SK-N-SH treated with all-trans-retinoic acid at 6 μM for 48 hours (cell line): ENCODE results near the gene DPYSL5.

ENCODE experiments used
- ARNTL ChIP-seq: fragments of 450-650 bp; formaldehyde crosslinking; IDR thresholded peaks from 2 replicates; pipeline ENCODE4 v1.5.0; 2020; ENCODE audit warnings: low read depth, mild to moderate bottlenecking, moderate library complexity, borderline replicate concordance
- CREB5 ChIP-seq: fragments of 250-450 bp; sonication (Bioruptor Pico); IDR thresholded peaks from 2 replicates; pipeline ENCODE4 v1.5.1; 2020; ENCODE audit warnings: low read depth, mild to moderate bottlenecking, moderate library complexity
- ESRRG ChIP-seq: fragments of 250-450 bp; sonication (Bioruptor Pico); IDR thresholded peaks from 2 replicates; pipeline ENCODE4 v1.6.1; 2021; ENCODE audit warnings: mild to moderate bottlenecking
- GLIS3 ChIP-seq: fragments of 250-450 bp; sonication (Bioruptor Pico); IDR thresholded peaks from 2 replicates; pipeline ENCODE4 v1.5.0; 2020; ENCODE audit warnings: mild to moderate bottlenecking, moderate library complexity
- OSR1 ChIP-seq: fragments of 250-450 bp; sonication (Bioruptor Pico); IDR thresholded peaks from 2 replicates; pipeline ENCODE4 v1.8.0; 2022; ENCODE audit warnings: moderate library complexity, mild to moderate bottlenecking, inconsistent platforms
- TOX ChIP-seq: fragments of 250-450 bp; sonication (Bioruptor Pico); IDR thresholded peaks from 2 replicates; pipeline ENCODE4 v1.8.0; 2021; ENCODE audit warnings: mild to moderate bottlenecking, moderate library complexity, borderline replicate concordance
- ZC3H10 ChIP-seq: fragments of 250-450 bp; sonication (Bioruptor Pico); IDR thresholded peaks from 2 replicates; pipeline ENCODE4 v1.5.1; 2021; ENCODE audit warnings: mild to moderate bottlenecking, moderate library complexity
- ZFP3 ChIP-seq: fragments of 250-450 bp; sonication (Bioruptor Pico); IDR thresholded peaks from 2 replicates; pipeline ENCODE4 v1.5.0; 2020; ENCODE audit warnings: mild to moderate bottlenecking, moderate library complexity
- ZNF565 ChIP-seq: fragments of 450-650 bp; formaldehyde crosslinking; conservative IDR thresholded peaks from 2 replicates; pipeline ENCODE4 v1.5.0; 2020; ENCODE audit warnings: low read depth, mild to moderate bottlenecking, moderate library complexity
- ZNF70 ChIP-seq: fragments of 450-650 bp; formaldehyde crosslinking; IDR thresholded peaks from 2 replicates; pipeline ENCODE4 v1.5.0; 2020; ENCODE audit warnings: mild to moderate bottlenecking, moderate library complexity
- TF ChIP-seq, protein P1 (sequence below): fragments of 250-450 bp; sonication (Bioruptor Pico); IDR thresholded peaks from 2 replicates; pipeline ENCODE4 v1.8.0; 2020; ENCODE audit warnings: mild to moderate bottlenecking, moderate library complexity, borderline replicate concordance

DNA sequence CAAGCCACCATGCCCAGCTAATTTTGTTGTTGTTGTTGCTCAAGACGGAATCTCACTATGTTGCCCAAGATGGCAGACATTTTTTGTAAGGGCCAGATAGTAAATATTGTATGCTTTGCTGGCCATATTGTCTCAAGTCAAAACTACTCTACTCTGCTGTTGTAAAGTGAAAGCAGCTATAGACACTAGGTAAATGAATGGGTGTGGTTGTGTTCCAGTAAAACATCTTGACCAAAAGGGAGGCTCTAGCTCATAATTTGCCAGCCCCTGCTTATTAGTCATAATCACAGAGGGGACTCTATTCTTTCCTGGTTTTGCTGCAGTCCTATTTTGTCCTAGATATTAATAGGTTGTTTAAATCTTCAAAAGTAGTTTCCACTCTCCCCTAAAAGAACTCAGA, 147.1 kb downstream of the DPYSL5 start:
- TF ChIP-seq OSR1 (CRISPR knock-in tag) (no peak), CREB5 (no peak), ZNF70 (no peak), TOX (CRISPR knock-in tag) (no peak), GLIS3 (CRISPR knock-in tag) (no peak), ZFP3 (CRISPR knock-in tag) (no peak), ESRRG (CRISPR knock-in tag) (no peak), ZC3H10 (no peak), ZNF565 (no peak), ARNTL (CRISPR knock-in tag) (no peak)
- TF ChIP-seq, protein P1, sequence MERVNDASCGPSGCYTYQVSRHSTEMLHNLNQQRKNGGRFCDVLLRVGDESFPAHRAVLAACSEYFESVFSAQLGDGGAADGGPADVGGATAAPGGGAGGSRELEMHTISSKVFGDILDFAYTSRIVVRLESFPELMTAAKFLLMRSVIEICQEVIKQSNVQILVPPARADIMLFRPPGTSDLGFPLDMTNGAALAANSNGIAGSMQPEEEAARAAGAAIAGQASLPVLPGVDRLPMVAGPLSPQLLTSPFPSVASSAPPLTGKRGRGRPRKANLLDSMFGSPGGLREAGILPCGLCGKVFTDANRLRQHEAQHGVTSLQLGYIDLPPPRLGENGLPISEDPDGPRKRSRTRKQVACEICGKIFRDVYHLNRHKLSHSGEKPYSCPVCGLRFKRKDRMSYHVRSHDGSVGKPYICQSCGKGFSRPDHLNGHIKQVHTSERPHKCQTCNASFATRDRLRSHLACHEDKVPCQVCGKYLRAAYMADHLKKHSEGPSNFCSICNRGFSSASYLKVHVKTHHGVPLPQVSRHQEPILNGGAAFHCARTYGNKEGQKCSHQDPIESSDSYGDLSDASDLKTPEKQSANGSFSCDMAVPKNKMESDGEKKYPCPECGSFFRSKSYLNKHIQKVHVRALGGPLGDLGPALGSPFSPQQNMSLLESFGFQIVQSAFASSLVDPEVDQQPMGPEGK (CRISPR knock-in tag), result no peak
